ENCODE results near the gene MUC4. TPM values are rescaled to one million over a fixed set of nuclear protein-coding genes. Genes with fewer than 3 reads are reported as not detected.

The MUC4 gene
- total RNA-seq, 6 donors from 2014 or later, result 4.6 to 75.4 (median 11.3) TPM

DNA sequence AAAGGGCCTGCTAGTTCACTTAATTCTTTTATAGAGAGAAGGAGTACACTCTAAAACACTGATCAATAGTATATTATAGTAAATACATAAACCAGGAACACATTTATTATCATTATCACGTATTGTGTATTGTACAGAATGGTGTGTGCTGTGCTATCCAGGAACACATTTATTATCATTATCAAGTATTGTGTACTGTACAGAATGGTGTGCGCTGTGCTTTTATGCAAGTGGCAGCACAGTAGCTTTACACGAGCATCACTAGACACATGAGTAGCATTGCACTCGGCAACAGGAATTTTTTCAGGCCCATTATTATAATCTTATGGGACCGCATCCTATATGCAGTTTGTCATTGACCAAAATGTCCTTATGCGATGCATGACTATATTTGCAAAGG lies 111.9 kb downstream of the MUC4 start:
- DNase-seq, result no peak
- Histone ChIP-seq H3K4me1 (no peaks in the 10 kb centered on the region), H3K4me3 (no peak overlapping the region), H3K36me3 (peaks cover 0 to 18% (median 11%) of the 10 kb centered on the region in 4 donors), H3K27ac (no peak overlapping the region), H3K27me3 (no peaks in the 10 kb centered on the region), H3K9me3 (no peaks in the 10 kb centered on the region)
- WGBS, 2 donors, result 82 to 85% methylated on average over 6 of the region's 6 CpGs
- no peak for ATAC-seq (ENCODE audit: low FRiP score in 2 of 2)
- no peak for TF ChIP-seq EP300 (IDR thresholded peaks at IDR 0.05)
- no peak for TF ChIP-seq POLR2A (IDR thresholded peaks at IDR 0.05)
- TF ChIP-seq POLR2AphosphoS5 (IDR thresholded peaks at IDR 0.05), result no peak
- TF ChIP-seq CTCF (IDR thresholded peaks at IDR 0.05), result no peak

- H3K27me3 ChIP-seq, result no peaks in the 10 kb centered on the region
- H3K9me3 ChIP-seq, result no peaks in the 10 kb centered on the region
- TF ChIP-seq POLR2AphosphoS5 (IDR thresholded peaks at IDR 0.05) (no peak), EP300 (IDR thresholded peaks at IDR 0.05) (no peak), CTCF (IDR thresholded peaks at IDR 0.05) (no peak)
- no peaks in the 10 kb centered on the region for H3K4me1 ChIP-seq
- 93% methylated on average over 2 of the region's 2 CpGs for WGBS, 2 donors
- ATAC-seq (ENCODE audit: low FRiP score in 2 of 2), result no peak
- H3K36me3 ChIP-seq, result peaks cover under 1 to 23% (median 15%) of the 10 kb centered on the region in 4 donors
- no peak overlapping the region for H3K27ac ChIP-seq
- no peak overlapping the region for H3K4me3 ChIP-seq
- no peak for DNase-seq
These were observed 112.3 kb downstream of the MUC4 start for GRCh38 chr3:195699388-195699771.

DNA sequence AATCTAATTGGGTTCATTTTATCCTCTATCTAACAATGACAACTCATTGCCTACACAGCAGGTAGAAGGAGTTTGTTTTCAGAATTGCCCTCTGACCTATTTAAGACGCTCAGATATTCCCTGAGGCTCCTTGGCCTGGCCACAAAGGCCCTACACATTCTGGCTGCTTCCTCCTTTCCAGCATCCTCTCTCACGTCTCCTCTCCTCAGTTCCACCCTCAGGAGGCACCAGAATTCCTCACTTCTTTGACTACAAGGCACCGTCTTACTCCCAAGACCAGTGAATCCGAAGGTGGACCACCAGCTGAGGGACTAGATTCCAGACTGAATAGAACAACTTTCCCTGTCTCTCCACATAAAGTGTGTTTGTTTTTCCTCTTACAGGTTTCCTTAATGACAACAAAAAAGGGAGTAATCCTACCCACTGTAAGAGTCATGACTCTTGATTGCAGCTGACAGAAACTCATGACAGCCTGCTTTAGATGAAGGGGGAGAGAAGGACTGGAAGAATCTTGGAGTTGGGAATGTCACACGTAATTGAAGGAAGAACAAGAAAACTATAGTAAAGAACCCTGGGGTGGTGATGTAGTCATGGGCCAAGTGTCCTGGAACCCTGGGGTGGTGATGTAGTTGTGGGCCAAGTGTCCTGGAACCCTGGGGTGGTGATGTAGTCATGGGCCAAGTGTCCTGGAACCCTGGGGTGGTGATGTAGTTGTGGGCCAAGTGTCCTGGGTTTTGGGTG lies 112.9 kb downstream of the MUC4 start:
- 71 to 76% methylated on average over 5 of the region's 5 CpGs for WGBS, 2 donors
- H3K36me3 ChIP-seq, result peaks cover 3 to 29% (median 19%) of the 10 kb centered on the region in 4 donors
- DNase-seq (no peak), ATAC-seq (ENCODE audit: low FRiP score in 2 of 2) (no peak)
- no peaks in the 10 kb centered on the region for H3K27me3 ChIP-seq
- TF ChIP-seq POLR2A (IDR thresholded peaks at IDR 0.05), result no peak
- no peak for TF ChIP-seq EP300 (IDR thresholded peaks at IDR 0.05)
- TF ChIP-seq CTCF (IDR thresholded peaks at IDR 0.05), result no peak
- no peak for TF ChIP-seq POLR2AphosphoS5 (IDR thresholded peaks at IDR 0.05)
- no peak overlapping the region for H3K27ac ChIP-seq
- no peaks in the 10 kb centered on the region for H3K4me1 ChIP-seq
- no peaks in the 10 kb centered on the region for H3K9me3 ChIP-seq
- H3K4me3 ChIP-seq, result no peak overlapping the region

DNA sequence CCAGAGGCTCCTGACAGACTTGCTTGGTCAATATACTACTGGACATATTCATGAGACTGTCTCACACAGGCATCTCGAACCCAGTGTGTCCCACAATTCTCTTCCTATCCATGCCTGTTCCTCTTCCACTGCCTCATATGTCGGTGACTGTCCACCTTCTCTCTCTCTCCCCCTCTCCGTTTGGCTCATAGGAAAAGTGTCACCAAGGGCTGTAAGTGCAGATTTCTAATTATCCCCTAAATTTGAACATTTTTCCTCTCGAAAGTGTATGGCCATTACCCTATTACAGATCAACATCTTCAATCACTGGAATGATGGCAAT lies 113.4 kb downstream of the MUC4 start:
- Histone ChIP-seq H3K27ac (no peak overlapping the region), H3K9me3 (no peaks in the 10 kb centered on the region), H3K4me1 (no peaks in the 10 kb centered on the region), H3K4me3 (no peak overlapping the region), H3K27me3 (no peaks in the 10 kb centered on the region), H3K36me3 (peaks cover 3 to 34% (median 21%) of the 10 kb centered on the region in 4 donors)
- TF ChIP-seq POLR2A (IDR thresholded peaks at IDR 0.05), result no peak
- TF ChIP-seq EP300 (IDR thresholded peaks at IDR 0.05), result no peak
- TF ChIP-seq CTCF (IDR thresholded peaks at IDR 0.05), result no peak
- TF ChIP-seq POLR2AphosphoS5 (IDR thresholded peaks at IDR 0.05), result no peak
- no peak for DNase-seq
- 93 to 97% methylated on average over 4 of the region's 4 CpGs for WGBS, 2 donors
- no peak for ATAC-seq (ENCODE audit: low FRiP score in 2 of 2)

Measured in upper lobe of left lung (tissue), 6 donors.